ENCODE data around the gene THSD4. TPM values are rescaled to one million over a fixed set of nuclear protein-coding genes. Genes with fewer than 3 reads are reported as not detected.

Gene THSD4
- total RNA-seq, 1 experiment from 2014 or later, result 24.2 TPM

- no TSS peak for BruUV-seq (replicated peaks)
- Mint-ChIP-seq H3K4me3 (ENCODE audit: low read depth, unreplicated experiment) (no peak overlapping the region), H3K27ac (ENCODE audit: unreplicated experiment) (no peak overlapping the region), H3K27me3 (ENCODE audit: unreplicated experiment) (no peaks in the 10 kb centered on the region), H3K9me3 (ENCODE audit: low read depth, unreplicated experiment) (peaks cover 6% of the 10 kb centered on the region), H3K4me1 (ENCODE audit: low read depth, unreplicated experiment) (peaks cover 4% of the 10 kb centered on the region), H3K36me3 (ENCODE audit: insufficient read depth, unreplicated experiment) (no peaks in the 10 kb centered on the region)
- intact Hi-C loops (cut with micrococcal nuclease; ENCODE audit: unreplicated experiment), result no loop called here
- no peak for TF ChIP-seq CTCF (IDR thresholded peaks at IDR 0.05; ENCODE audit: unreplicated experiment)
- no peak for DNase-seq
- CTCF ChIA-PET, result interaction anchor here (0.6 kb wide), 1 partner anchor 936 kb away, joined by 3 read pairs; no protein-coding TSS in a partner anchor
Observed at GRCh38 chr15:71088155-71088554, 27.1 kb upstream of the THSD4 start.

GRCh38 chr15:71088683-71089082 is 26.6 kb upstream of the THSD4 start:
- H3K36me3 Mint-ChIP-seq (ENCODE audit: insufficient read depth, unreplicated experiment), result no peaks in the 10 kb centered on the region
- no TSS peak for BruUV-seq (replicated peaks)
- no peak for DNase-seq
- no peak overlapping the region for H3K27ac Mint-ChIP-seq (ENCODE audit: unreplicated experiment)
- CTCF ChIA-PET, result interaction anchor here (0.6 kb wide), 1 partner anchor 936 kb away, joined by 3 read pairs; no protein-coding TSS in a partner anchor
- intact Hi-C loops (cut with micrococcal nuclease; ENCODE audit: unreplicated experiment), result no loop called here
- no peaks in the 10 kb centered on the region for H3K27me3 Mint-ChIP-seq (ENCODE audit: unreplicated experiment)
- H3K4me1 Mint-ChIP-seq (ENCODE audit: low read depth, unreplicated experiment), result peaks cover 10% of the 10 kb centered on the region
- H3K4me3 Mint-ChIP-seq (ENCODE audit: low read depth, unreplicated experiment), result no peak overlapping the region
- TF ChIP-seq CTCF (IDR thresholded peaks at IDR 0.05; ENCODE audit: unreplicated experiment), result no peak
- peaks cover 6% of the 10 kb centered on the region for H3K9me3 Mint-ChIP-seq (ENCODE audit: low read depth, unreplicated experiment)

- CTCF ChIA-PET, result no interaction called here
- BruUV-seq (replicated peaks), result no TSS peak
- intact Hi-C loops (cut with micrococcal nuclease; ENCODE audit: unreplicated experiment), result no loop called here
- Mint-ChIP-seq H3K27me3 (ENCODE audit: unreplicated experiment) (no peaks in the 10 kb centered on the region), H3K4me1 (ENCODE audit: low read depth, unreplicated experiment) (peaks cover 15% of the 10 kb centered on the region), H3K27ac (ENCODE audit: unreplicated experiment) (no peak overlapping the region), H3K9me3 (ENCODE audit: low read depth, unreplicated experiment) (peaks cover 6% of the 10 kb centered on the region), H3K4me3 (ENCODE audit: low read depth, unreplicated experiment) (no peak overlapping the region), H3K36me3 (ENCODE audit: insufficient read depth, unreplicated experiment) (no peaks in the 10 kb centered on the region)
- no peak for DNase-seq
- no peak for TF ChIP-seq CTCF (IDR thresholded peaks at IDR 0.05; ENCODE audit: unreplicated experiment)
Observed at GRCh38 chr15:71089801-71090200, 25.5 kb upstream of the THSD4 start.

- no peak for TF ChIP-seq CTCF (IDR thresholded peaks at IDR 0.05; ENCODE audit: unreplicated experiment)
- intact Hi-C loops (cut with micrococcal nuclease; ENCODE audit: unreplicated experiment), result no loop called here
- CTCF ChIA-PET, result no interaction called here
- BruUV-seq (replicated peaks), result no TSS peak
- Mint-ChIP-seq H3K36me3 (ENCODE audit: insufficient read depth, unreplicated experiment) (no peaks in the 10 kb centered on the region), H3K4me1 (ENCODE audit: low read depth, unreplicated experiment) (peaks cover 21% of the 10 kb centered on the region), H3K9me3 (ENCODE audit: low read depth, unreplicated experiment) (peaks cover 6% of the 10 kb centered on the region), H3K27ac (ENCODE audit: unreplicated experiment) (no peak overlapping the region), H3K27me3 (ENCODE audit: unreplicated experiment) (no peaks in the 10 kb centered on the region), H3K4me3 (ENCODE audit: low read depth, unreplicated experiment) (no peak overlapping the region)
- DNase-seq, result no peak
Observed at GRCh38 chr15:71091601-71092000, 23.7 kb upstream of the THSD4 start.
